ENCODE measurements around the gene PINLYP.

PINLYP gene

DNA sequence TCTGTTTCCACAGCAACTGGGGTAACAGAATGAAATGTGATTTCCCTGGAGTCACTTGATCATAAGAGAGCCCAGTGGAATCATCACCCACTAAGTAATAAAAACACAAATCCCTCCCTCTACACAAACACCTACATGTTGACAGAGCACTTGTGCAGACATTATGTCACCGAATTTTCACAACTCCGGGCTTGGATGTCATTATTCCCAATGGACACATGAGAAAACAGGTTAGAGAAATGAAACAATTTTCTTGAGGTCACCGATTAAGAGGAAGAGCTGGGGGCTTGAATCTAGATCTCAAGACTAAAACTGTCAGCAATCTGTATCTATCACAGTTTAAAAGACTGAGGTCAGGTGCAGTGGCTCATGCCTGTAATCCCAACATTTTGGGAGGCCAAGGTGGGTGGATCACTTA is 3.4 kb upstream of the PINLYP start:
- no peak overlapping the region for H3K4me3 ChIP-seq (ENCODE audit: low read depth, low read length)
- no peak for DNase-seq (ENCODE audit: low read depth)
- TF ChIP-seq MYC (IDR thresholded peaks at IDR 0.05; ENCODE audit: low read depth, low read length) (no peak), POLR2A (IDR thresholded peaks at IDR 0.05; ENCODE audit: extremely low read depth, insufficient read length) (no peak)

DNA sequence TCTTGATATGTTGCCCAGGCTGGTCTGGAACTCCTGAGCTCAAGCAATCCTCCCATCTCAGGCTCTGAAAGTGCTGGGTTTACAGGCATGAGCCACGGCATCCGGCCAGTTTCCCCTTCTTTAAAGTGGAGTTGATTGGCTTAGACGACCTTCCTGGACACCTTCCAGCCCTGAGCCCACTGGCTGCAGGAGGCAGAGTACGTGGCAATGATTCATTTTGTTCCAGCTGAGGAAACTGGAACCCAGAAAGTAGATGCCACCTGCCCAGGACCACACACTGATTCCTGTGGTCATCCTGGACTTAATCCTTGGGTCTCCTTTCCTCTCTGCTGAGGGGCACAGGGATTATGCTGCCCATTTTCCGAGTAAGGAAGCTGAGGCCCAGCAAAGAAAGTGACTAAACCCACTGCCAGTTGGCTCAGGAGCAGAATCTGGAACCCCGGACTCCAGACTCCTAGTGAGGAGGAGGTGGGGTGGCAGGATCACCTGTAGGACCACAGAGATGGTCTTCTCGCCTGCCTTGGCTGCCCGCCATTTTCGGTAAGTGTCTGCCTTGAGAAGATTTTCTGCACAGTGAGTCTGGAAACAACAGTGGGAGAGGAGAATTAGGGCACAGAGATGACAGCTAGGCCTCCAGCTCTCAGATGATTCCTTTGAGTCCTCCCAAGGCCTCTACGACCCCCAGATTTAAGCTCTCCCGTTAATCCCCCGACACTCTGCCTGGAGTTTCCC is 1.0 kb upstream of the PINLYP start:
- no peak for DNase-seq (ENCODE audit: low read depth)
- TF ChIP-seq MYC (IDR thresholded peaks at IDR 0.05; ENCODE audit: low read depth, low read length) (no peak), POLR2A (IDR thresholded peaks at IDR 0.05; ENCODE audit: extremely low read depth, insufficient read length) (no peak)
- TF ChIP-seq, protein P1, sequence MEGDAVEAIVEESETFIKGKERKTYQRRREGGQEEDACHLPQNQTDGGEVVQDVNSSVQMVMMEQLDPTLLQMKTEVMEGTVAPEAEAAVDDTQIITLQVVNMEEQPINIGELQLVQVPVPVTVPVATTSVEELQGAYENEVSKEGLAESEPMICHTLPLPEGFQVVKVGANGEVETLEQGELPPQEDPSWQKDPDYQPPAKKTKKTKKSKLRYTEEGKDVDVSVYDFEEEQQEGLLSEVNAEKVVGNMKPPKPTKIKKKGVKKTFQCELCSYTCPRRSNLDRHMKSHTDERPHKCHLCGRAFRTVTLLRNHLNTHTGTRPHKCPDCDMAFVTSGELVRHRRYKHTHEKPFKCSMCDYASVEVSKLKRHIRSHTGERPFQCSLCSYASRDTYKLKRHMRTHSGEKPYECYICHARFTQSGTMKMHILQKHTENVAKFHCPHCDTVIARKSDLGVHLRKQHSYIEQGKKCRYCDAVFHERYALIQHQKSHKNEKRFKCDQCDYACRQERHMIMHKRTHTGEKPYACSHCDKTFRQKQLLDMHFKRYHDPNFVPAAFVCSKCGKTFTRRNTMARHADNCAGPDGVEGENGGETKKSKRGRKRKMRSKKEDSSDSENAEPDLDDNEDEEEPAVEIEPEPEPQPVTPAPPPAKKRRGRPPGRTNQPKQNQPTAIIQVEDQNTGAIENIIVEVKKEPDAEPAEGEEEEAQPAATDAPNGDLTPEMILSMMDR (IDR thresholded peaks at IDR 0.05; ENCODE audit: low read depth, low read length), result no peak
- TF ChIP-seq, protein P2, sequence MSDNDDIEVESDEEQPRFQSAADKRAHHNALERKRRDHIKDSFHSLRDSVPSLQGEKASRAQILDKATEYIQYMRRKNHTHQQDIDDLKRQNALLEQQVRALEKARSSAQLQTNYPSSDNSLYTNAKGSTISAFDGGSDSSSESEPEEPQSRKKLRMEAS (IDR thresholded peaks at IDR 0.05; ENCODE audit: low read depth, low read length), result no peak
- peak overlapping the region; percentile 96 for H3K4me3 ChIP-seq (ENCODE audit: low read depth, low read length)

DNA sequence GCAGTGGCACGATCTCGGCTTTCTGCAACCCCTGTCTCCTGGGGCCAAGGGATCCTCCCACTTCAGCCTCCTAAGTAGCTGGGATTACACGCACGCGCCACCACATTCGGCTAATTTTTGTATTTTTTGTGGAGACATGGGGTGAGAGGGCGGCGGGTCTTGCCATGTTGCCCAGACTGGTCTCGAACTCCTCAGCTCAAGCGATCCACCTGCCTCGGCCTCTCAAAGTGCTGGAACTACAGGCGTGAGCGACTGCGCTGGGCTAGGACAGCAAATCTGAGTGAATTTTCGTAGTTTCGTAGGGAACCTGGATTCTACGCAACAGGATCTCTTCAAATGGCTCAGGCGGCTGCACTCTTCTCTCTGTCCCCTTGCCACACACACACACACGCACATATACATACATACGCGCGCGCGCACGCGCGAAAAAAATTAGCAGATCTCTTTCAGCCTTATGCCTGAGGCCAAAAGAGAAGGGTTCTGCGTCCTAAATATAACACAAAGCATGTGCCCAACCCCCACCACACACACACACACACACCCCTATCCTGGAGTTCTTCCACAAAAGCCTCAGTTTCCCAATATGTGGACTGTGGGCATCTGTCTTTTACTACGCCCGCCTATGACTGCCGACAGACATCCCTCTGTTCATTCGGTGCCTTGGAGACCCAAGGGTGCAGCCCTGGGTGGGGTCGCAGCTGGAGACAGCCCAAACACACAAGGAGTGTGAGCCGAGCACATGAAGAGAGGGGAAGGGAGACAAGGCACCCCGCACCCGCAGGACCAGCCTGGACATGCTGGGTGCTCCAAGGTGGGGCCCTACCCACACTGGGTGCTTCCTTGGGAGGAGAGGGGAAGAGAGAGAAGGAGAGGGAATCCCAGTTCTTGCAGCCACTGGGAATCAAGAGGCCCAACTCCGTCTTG is 616 bp downstream of the PINLYP start:
- TF ChIP-seq, protein P1 (IDR thresholded peaks at IDR 0.05; ENCODE audit: low read depth, low read length), result no peak
- TF ChIP-seq, protein P2 (IDR thresholded peaks at IDR 0.05; ENCODE audit: low read depth, low read length), result no peak
- TF ChIP-seq POLR2A (IDR thresholded peaks at IDR 0.05; ENCODE audit: extremely low read depth, insufficient read length) (no peak), MYC (IDR thresholded peaks at IDR 0.05; ENCODE audit: low read depth, low read length) (no peak)
- no peak for DNase-seq (ENCODE audit: low read depth)
- peak overlapping the region; percentile 37 for H3K4me3 ChIP-seq (ENCODE audit: low read depth, low read length)

DNA sequence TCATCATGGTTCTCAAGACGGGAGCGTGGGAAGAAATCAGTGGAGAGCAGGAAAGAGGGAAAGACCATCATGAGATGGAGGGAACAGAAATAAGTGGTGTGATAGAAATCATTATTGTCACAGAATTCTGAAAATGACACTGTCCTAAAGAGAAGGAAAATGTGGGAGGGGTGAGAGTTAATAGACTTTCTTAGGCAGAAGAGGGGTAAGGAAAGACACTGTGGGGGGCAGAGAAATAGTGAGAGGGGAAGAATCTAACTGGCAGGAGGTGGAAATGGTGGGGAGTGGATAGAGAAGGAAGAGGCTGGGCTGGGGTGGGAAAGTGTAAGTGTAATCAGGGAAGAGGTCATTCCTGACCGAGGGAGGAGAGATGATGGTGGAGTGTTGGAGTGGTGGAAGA is 3.2 kb downstream of the PINLYP start:
- DNase-seq (ENCODE audit: low read depth), result no peak
- no peak overlapping the region for H3K4me3 ChIP-seq (ENCODE audit: low read depth, low read length)
- TF ChIP-seq, protein P2 (IDR thresholded peaks at IDR 0.05; ENCODE audit: low read depth, low read length), result no peak
- TF ChIP-seq MYC (IDR thresholded peaks at IDR 0.05; ENCODE audit: low read depth, low read length) (no peak), POLR2A (IDR thresholded peaks at IDR 0.05; ENCODE audit: extremely low read depth, insufficient read length) (no peak)
- TF ChIP-seq, protein P1 (IDR thresholded peaks at IDR 0.05; ENCODE audit: low read depth, low read length), result no peak

DNA sequence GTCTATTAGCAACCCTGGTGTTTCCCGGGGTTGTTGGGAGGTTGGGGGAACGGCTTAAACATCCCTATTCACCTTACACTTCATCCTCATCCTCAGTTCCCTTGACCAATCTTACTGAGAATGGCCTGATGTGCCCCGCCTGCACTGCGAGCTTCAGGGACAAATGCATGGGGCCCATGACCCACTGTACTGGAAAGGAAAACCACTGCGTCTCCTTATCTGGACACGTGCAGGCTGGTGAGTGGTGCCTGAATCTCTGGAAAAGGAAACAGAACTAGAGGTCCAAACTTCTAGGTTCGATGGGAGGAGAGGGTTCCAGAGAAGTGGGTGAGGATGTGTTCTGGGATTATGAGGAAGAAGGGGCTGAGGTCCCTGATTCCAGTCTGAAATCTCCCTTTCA is 5.9 kb downstream of the PINLYP start:
- no peak for DNase-seq (ENCODE audit: low read depth)
- H3K4me3 ChIP-seq (ENCODE audit: low read depth, low read length), result no peak overlapping the region
- TF ChIP-seq MYC (IDR thresholded peaks at IDR 0.05; ENCODE audit: low read depth, low read length) (no peak), POLR2A (IDR thresholded peaks at IDR 0.05; ENCODE audit: extremely low read depth, insufficient read length) (no peak)
- TF ChIP-seq, protein P2 (IDR thresholded peaks at IDR 0.05; ENCODE audit: low read depth, low read length), result no peak
- TF ChIP-seq, protein P1 (IDR thresholded peaks at IDR 0.05; ENCODE audit: low read depth, low read length), result no peak

DNA sequence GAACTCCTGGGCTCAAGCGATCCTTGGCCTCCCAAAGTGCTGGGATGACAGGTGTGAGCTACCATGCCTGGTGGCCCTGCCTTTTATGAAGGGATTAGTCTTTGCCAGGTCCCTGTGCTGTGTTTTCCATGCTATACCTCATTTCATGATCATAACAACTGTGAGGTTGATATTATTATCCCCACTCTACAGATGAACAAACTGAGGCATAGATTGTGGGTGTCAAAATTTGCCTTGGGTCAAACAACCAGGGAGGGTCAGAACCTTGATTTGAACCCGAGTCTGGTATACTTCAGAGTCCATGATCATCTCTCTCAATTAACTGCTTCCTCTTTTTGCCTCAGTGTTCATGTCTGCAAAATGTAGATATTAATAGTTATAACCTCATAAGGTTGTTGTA is 6.9 kb downstream of the PINLYP start:
- DNase-seq (ENCODE audit: low read depth), result no peak
- TF ChIP-seq MYC (IDR thresholded peaks at IDR 0.05; ENCODE audit: low read depth, low read length) (no peak), POLR2A (IDR thresholded peaks at IDR 0.05; ENCODE audit: extremely low read depth, insufficient read length) (no peak)
- TF ChIP-seq, protein P2 (IDR thresholded peaks at IDR 0.05; ENCODE audit: low read depth, low read length), result no peak
- TF ChIP-seq, protein P1 (IDR thresholded peaks at IDR 0.05; ENCODE audit: low read depth, low read length), result no peak
- H3K4me3 ChIP-seq (ENCODE audit: low read depth, low read length), result no peak overlapping the region
